Measurements from ENCODE around the gene CEP170B.

DNA sequence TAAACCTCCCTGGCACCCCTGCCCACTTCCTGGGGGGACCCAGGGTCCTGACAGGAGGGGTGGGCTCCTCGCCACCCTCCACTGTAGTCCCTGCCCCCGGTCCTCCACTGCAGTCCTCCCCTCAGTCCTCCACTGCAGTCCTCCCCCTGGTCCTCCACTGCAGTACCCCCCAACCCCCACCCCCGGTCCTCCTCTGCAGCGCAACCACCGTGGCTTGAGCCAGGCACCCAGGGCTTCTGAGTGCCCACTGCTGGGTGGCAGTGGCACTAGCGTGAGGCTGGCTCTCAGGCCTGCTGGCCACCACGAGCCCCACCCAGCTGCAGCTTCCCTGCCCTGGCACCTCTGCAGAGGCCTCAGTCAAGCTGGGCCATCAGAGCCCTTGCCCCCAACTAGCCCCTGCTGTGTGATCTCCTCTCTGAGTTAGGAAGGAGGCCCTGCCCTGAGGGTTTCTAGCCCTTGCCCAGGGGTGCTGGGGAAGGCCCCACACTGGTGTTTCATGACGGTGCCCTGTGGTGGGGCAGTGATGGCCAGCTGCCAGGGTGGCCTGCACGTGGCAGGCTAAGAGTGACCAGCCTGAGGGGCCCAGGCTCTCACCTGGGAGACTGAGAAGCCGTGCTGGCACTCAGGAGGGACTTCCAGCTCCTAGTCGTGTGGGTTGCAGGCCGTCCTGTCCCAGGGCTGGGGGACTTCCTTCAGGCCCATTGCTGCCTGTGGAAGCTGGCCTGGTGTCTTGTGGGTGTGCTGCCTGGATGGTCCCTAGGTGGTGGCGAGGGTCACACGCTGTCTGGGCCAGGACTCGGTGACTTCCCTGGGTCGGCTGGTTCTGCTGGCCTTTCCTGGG lies 9.7 kb downstream of the CEP170B start:
- TF ChIP-seq, protein P1, sequence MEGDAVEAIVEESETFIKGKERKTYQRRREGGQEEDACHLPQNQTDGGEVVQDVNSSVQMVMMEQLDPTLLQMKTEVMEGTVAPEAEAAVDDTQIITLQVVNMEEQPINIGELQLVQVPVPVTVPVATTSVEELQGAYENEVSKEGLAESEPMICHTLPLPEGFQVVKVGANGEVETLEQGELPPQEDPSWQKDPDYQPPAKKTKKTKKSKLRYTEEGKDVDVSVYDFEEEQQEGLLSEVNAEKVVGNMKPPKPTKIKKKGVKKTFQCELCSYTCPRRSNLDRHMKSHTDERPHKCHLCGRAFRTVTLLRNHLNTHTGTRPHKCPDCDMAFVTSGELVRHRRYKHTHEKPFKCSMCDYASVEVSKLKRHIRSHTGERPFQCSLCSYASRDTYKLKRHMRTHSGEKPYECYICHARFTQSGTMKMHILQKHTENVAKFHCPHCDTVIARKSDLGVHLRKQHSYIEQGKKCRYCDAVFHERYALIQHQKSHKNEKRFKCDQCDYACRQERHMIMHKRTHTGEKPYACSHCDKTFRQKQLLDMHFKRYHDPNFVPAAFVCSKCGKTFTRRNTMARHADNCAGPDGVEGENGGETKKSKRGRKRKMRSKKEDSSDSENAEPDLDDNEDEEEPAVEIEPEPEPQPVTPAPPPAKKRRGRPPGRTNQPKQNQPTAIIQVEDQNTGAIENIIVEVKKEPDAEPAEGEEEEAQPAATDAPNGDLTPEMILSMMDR (IDR thresholded peaks at IDR 0.05): no peak
- TF ChIP-seq POLR2A (IDR thresholded peaks at IDR 0.05): no peak

All from prostate gland (tissue), 2 donors.